Uterus (tissue), 2 donors: ENCODE measurements around the gene HMG20B.

Experiments
- CTCF ChIP-seq, 4 experiments: fragments of 200-600 bp in 2 of 4; fragments of 450-650 bp in 2 of 4; sonication (generic) in 2 of 4; IDR thresholded peaks; one replicate each; pipeline ENCODE4 v1.5.1; 2016 to 2019; ENCODE audit warnings: antibody characterized with exemption in 4 of 4, mild to moderate bottlenecking in 2 of 4, moderate library complexity in 1 of 4
- POLR2A ChIP-seq, 2 donors: fragments of 450-650 bp; IDR thresholded peaks; one replicate each; pipeline ENCODE4 v1.6.1; 2016; ENCODE audit warnings: antibody characterized with exemption in 2 of 2, mild to moderate bottlenecking in 1 of 2, moderate library complexity in 1 of 2

GRCh38 chr19:3539756-3540118 lies 33.0 kb upstream of the HMG20B start:
- TF ChIP-seq POLR2A (IDR thresholded peaks at IDR 0.05) (no peak), CTCF (IDR thresholded peaks at IDR 0.05) (no peak)
